GM12873 (cell line): ENCODE measurements around the gene HOXC6.

Source experiments
- TF ChIP-seq, protein P1 (sequence below): IDR thresholded peaks from 2 replicates; pipeline ENCODE4 v1.5.1; 2012; ENCODE audit warnings: low read depth, mild to moderate bottlenecking, moderate library complexity, low read length, control low read depth; ENCODE audit not compliant: insufficient read depth; ENCODE audit errors: missing control alignments

The HOXC6 gene

DNA sequence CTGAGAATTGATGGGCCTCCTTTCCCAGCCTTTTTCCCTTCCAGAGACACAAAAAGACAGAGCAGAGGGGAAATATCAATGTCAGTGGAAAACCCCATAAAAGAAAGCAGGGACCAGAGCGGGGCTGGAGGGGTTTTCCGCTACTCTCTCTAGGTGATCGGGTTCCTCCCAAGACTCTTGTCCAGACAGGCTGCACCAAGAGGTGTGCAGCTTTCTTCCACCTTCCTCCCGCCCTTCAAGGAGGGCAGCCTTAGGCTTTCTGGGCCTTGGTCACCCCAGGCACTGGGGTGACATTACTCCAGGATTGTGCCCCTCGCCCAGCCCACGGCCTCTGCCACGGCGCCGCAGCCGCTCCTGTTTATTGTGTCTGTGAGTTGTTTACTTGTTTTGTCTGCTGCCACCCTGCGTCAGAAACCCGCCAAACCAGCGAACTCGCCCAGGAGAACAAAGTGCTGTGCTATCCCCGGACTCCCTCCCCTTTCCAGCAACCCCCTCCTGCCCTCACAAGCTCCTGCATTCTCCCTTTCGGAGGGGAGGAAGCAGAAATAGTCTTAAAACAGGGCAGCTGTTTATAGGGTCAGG, 6.7 kb upstream of the HOXC6 start:
- TF ChIP-seq, protein P1, sequence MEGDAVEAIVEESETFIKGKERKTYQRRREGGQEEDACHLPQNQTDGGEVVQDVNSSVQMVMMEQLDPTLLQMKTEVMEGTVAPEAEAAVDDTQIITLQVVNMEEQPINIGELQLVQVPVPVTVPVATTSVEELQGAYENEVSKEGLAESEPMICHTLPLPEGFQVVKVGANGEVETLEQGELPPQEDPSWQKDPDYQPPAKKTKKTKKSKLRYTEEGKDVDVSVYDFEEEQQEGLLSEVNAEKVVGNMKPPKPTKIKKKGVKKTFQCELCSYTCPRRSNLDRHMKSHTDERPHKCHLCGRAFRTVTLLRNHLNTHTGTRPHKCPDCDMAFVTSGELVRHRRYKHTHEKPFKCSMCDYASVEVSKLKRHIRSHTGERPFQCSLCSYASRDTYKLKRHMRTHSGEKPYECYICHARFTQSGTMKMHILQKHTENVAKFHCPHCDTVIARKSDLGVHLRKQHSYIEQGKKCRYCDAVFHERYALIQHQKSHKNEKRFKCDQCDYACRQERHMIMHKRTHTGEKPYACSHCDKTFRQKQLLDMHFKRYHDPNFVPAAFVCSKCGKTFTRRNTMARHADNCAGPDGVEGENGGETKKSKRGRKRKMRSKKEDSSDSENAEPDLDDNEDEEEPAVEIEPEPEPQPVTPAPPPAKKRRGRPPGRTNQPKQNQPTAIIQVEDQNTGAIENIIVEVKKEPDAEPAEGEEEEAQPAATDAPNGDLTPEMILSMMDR = no peak

- TF ChIP-seq, protein P1 = no peak
Measured at GRCh38 chr12:54022960-54023884, 5.0 kb upstream of the HOXC6 start.

GRCh38 chr12:54024127-54024526, 4.1 kb upstream of the HOXC6 start:
- TF ChIP-seq, protein P1 = no peak

- TF ChIP-seq, protein P1 = no peak
Measured at GRCh38 chr12:54024581-54025305, 3.5 kb upstream of the HOXC6 start.

- TF ChIP-seq, protein P1 = no peak
Measured at GRCh38 chr12:54025499-54026405, 2.5 kb upstream of the HOXC6 start.

GRCh38 chr12:54026640-54027441, 1.4 kb upstream of the HOXC6 start:
- TF ChIP-seq, protein P1 = no peak
